ENCODE measurements around the gene SATB1. TPM values are rescaled to one million over a fixed set of nuclear protein-coding genes. Genes with fewer than 3 reads are reported as not detected.

Gene SATB1
- total RNA-seq (16.2 and 18.7 TPM in 2 replicates), polyA plus RNA-seq (6.1 and 17.2 TPM in 2 replicates), polyA minus RNA-seq (ENCODE audit: low replicate concordance) (11.3 and 23.7 TPM in 2 replicates)
- 2.2 and 6.5 TPM in 2 replicates for polyA plus RNA-seq (2012)

DNA sequence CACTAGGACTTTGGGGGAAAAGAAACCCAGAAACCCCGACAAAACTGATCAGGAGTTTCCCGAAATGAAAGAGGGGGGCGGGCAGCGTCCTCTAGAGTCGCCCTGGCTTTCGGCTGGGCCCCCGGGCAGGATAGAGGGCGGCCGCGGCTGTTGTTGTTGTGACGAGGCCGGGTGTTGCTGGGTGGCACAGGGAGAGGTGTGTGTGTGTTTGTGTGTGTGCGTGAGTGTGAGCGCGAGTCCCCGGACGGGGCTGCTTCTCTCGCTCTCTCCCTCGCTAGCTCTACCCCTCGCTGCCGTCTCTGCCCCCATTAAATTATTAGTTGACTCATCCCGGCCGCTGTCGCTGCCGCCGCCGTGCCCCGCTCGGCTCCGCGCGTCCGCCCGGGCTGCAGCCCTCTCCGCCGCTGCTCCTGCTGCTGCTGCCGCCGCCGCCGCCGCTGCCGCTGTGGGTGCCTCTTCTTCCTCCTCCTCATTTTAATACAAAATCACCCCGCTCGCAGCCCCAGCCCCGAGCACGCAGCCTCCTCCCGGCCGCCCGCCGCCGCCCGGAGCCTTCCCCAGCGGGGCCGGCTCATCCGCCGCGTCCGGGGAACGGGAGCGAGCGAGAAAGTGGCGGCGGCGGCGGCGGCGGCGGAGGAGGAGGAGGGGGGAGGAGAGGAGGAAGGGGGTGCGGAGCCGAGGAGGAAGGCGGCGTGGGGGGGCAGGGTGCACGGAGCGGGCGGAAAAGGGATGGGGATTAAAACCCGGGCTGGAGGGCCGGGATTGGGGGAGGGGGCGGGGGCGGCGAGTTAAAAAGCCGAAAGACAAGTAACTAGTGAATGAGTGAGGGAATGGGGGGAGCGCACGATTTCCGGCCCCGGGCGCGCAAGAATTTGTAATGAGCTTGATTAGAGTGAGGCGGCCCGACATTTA is at the start of gene SATB1:
Gene SATB1 (minus strand): TSS at position 611 of the 912 bp plus-strand sequence. CDS start 4,372 bp downstream, outside the sequence.
- no peaks in the 10 kb centered on the region for H3K9me3 ChIP-seq (ENCODE audit: control insufficient read depth, insufficient read depth, low read depth, low read length)
- no peaks in the 10 kb centered on the region for H3K79me2 ChIP-seq (ENCODE audit: control insufficient read depth, insufficient read depth, low read length)
- H4K20me1 ChIP-seq (ENCODE audit: control insufficient read depth, extremely low read depth, insufficient read depth, low read length) = no peaks in the 10 kb centered on the region
- H3K4me2 ChIP-seq (ENCODE audit: extremely low read depth, insufficient read depth, low read length) = peak within 1 kb of the TSS; percentile 83
- DNase-seq (ENCODE audit: low read depth in 2 of 2) = peak; percentile 65 to 68
- peak within 1 kb of the TSS; percentile 27 for H3K27ac ChIP-seq (ENCODE audit: insufficient read depth, low read length)
- no peak for TF ChIP-seq EZH2 (IDR thresholded peaks at IDR 0.05; ENCODE audit: low read length, missing control alignments)
- no peak for TF ChIP-seq CTCF (conservative IDR thresholded peaks at IDR 0.05 in 1 of 2, IDR thresholded peaks at IDR 0.05 in 1 of 2; ENCODE audit: low read depth in 1 of 2, low read length in 2 of 2)
- H3K9ac ChIP-seq (ENCODE audit: insufficient read depth, low read length) = peak within 1 kb of the TSS; percentile 61
- H3K36me3 ChIP-seq (ENCODE audit: control insufficient read depth, insufficient read depth, low read length) = no peaks in the 10 kb centered on the region
- peak within 1 kb of the TSS; percentile 87 for H2AFZ ChIP-seq (ENCODE audit: low read length)
- H3K4me3 ChIP-seq (replicated peaks in 1 of 4; ENCODE audit: control extremely low read depth in 1 of 4, insufficient read depth in 1 of 4, low read depth in 3 of 4, low read length in 4 of 4) = peak within 1 kb of the TSS; percentile 79 to 89 (median 82)
- peaks cover 2% of the 10 kb centered on the region for H3K4me1 ChIP-seq (ENCODE audit: control insufficient read depth, extremely low read depth, insufficient read depth, low read length)
- no peaks in the 10 kb centered on the region for H3K27me3 ChIP-seq (ENCODE audit: control insufficient read depth, insufficient read depth, low read length)

- Histone ChIP-seq H3K4me1 (ENCODE audit: control insufficient read depth, extremely low read depth, insufficient read depth, low read length) (no peaks in the 10 kb centered on the region), H3K36me3 (ENCODE audit: control insufficient read depth, insufficient read depth, low read length) (no peaks in the 10 kb centered on the region), H3K9ac (ENCODE audit: insufficient read depth, low read length) (no peak overlapping the region), H4K20me1 (ENCODE audit: control insufficient read depth, extremely low read depth, insufficient read depth, low read length) (no peaks in the 10 kb centered on the region), H3K79me2 (ENCODE audit: control insufficient read depth, insufficient read depth, low read length) (no peaks in the 10 kb centered on the region), H2AFZ (ENCODE audit: low read length) (no peak overlapping the region), H3K27ac (ENCODE audit: insufficient read depth, low read length) (no peak overlapping the region), H3K4me2 (ENCODE audit: extremely low read depth, insufficient read depth, low read length) (no peak overlapping the region), H3K27me3 (ENCODE audit: control insufficient read depth, insufficient read depth, low read length) (no peaks in the 10 kb centered on the region), H3K9me3 (ENCODE audit: control insufficient read depth, insufficient read depth, low read depth, low read length) (no peaks in the 10 kb centered on the region), H3K4me3 (replicated peaks in 1 of 4; ENCODE audit: control extremely low read depth in 1 of 4, insufficient read depth in 1 of 4, low read depth in 3 of 4, low read length in 4 of 4) (no peak overlapping the region)
- TF ChIP-seq EZH2 (IDR thresholded peaks at IDR 0.05; ENCODE audit: low read length, missing control alignments) (no peak), CTCF (conservative IDR thresholded peaks at IDR 0.05 in 1 of 2, IDR thresholded peaks at IDR 0.05 in 1 of 2; ENCODE audit: low read depth in 1 of 2, low read length in 2 of 2) (no peak)
- DNase-seq (ENCODE audit: low read depth in 2 of 2) = peak in 1 of 2 donors; percentile 14
These were observed 49.1 kb upstream of the SATB1 start for GRCh38 chr3:18474202-18474601.

GRCh38 chr3:18469775-18470174 is 44.6 kb upstream of the SATB1 start:
- Histone ChIP-seq H3K4me3 (replicated peaks in 1 of 4; ENCODE audit: control extremely low read depth in 1 of 4, insufficient read depth in 1 of 4, low read depth in 3 of 4, low read length in 4 of 4) (no peak overlapping the region), H4K20me1 (ENCODE audit: control insufficient read depth, extremely low read depth, insufficient read depth, low read length) (no peaks in the 10 kb centered on the region), H3K79me2 (ENCODE audit: control insufficient read depth, insufficient read depth, low read length) (no peaks in the 10 kb centered on the region), H3K4me1 (ENCODE audit: control insufficient read depth, extremely low read depth, insufficient read depth, low read length) (no peaks in the 10 kb centered on the region), H3K9me3 (ENCODE audit: control insufficient read depth, insufficient read depth, low read depth, low read length) (no peaks in the 10 kb centered on the region), H3K27me3 (ENCODE audit: control insufficient read depth, insufficient read depth, low read length) (no peaks in the 10 kb centered on the region), H3K27ac (ENCODE audit: insufficient read depth, low read length) (no peak overlapping the region), H3K4me2 (ENCODE audit: extremely low read depth, insufficient read depth, low read length) (no peak overlapping the region), H3K9ac (ENCODE audit: insufficient read depth, low read length) (no peak overlapping the region), H3K36me3 (ENCODE audit: control insufficient read depth, insufficient read depth, low read length) (no peaks in the 10 kb centered on the region), H2AFZ (ENCODE audit: low read length) (no peak overlapping the region)
- no peak for TF ChIP-seq EZH2 (IDR thresholded peaks at IDR 0.05; ENCODE audit: low read length, missing control alignments)
- no peak for TF ChIP-seq CTCF (conservative IDR thresholded peaks at IDR 0.05 in 1 of 2, IDR thresholded peaks at IDR 0.05 in 1 of 2; ENCODE audit: low read depth in 1 of 2, low read length in 2 of 2)
- DNase-seq (ENCODE audit: low read depth in 2 of 2) = no peak
